GM12892 (cell line): ENCODE data around the gene TUB.

Experiments
- POLR2A ChIP-seq: IDR thresholded peaks from 2 replicates; pipeline ENCODE4 v1.6.1; 2011; ENCODE audit warnings: low read depth, low read length, control low read depth
- POLR2AphosphoS5 ChIP-seq: IDR thresholded peaks from 2 replicates; pipeline ENCODE4 v1.6.1; 2011; ENCODE audit warnings: low read depth, low read length, control low read depth
- TAF1 ChIP-seq: IDR thresholded peaks from 2 replicates; pipeline ENCODE4 v1.6.1; 2011; ENCODE audit warnings: low read depth, mild to moderate bottlenecking, control low read depth, low read length, borderline replicate concordance

DNA sequence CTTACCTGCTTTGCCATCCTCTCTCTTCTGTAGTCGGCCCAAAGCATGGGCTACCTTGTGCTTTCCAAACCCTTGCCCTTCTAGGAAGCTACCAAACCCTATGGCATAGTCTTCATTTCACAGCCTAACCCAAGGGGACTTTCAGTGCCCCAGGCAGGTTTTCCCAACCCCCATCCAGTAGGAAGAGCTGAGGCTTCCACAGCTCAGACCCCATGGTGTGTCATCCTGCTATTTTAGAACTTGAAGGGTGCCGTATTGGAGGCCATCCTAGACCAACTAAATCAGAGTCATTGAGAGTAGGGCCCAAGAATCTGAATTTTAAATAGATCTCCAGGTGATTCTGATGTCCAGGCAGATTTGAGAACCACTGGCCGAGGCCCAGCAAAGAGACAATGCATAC is 31.9 kb upstream of the TUB start:
- no peak for TF ChIP-seq POLR2AphosphoS5
- no peak for TF ChIP-seq POLR2A
- no peak for TF ChIP-seq TAF1
